ENCODE measurements around the gene GLIS2. TPM values are rescaled to one million over a fixed set of nuclear protein-coding genes. Genes with fewer than 3 reads are reported as not detected.
"Not testable (repeated sequence)": the region's sequence is repeated elsewhere in the genome, so short reads cannot be mapped to it uniquely, and the experiment has no call there.

The GLIS2 gene
- polyA plus RNA-seq, 1 donor from 2014 or later, result not detected

GRCh38 chr16:4332623-4333307 is 16.9 kb downstream of the GLIS2 start:
- Mint-ChIP-seq H3K27me3 (peaks cover 4% of the 10 kb centered on the region), H3K9me3 (no peaks in the 10 kb centered on the region), H3K36me3 (no peaks in the 10 kb centered on the region), H3K4me3 (peak overlapping the region in 1 of 4 donors; percentile 47), H3K4me1 (peaks cover 0 to 3% (median 3%) of the 10 kb centered on the region in 3 donors), H3K27ac (no peak overlapping the region)

GRCh38 chr16:4333308-4333638 is 17.4 kb downstream of the GLIS2 start:
- H3K27me3 Mint-ChIP-seq, result peaks cover 4% of the 10 kb centered on the region
- H3K4me3 Mint-ChIP-seq, result no peak overlapping the region
- no peaks in the 10 kb centered on the region for H3K9me3 Mint-ChIP-seq
- no peaks in the 10 kb centered on the region for H3K36me3 Mint-ChIP-seq
- H3K27ac Mint-ChIP-seq, result no peak overlapping the region
- H3K4me1 Mint-ChIP-seq, result peaks cover 0 to 3% (median under 1%) of the 10 kb centered on the region in 3 donors

DNA sequence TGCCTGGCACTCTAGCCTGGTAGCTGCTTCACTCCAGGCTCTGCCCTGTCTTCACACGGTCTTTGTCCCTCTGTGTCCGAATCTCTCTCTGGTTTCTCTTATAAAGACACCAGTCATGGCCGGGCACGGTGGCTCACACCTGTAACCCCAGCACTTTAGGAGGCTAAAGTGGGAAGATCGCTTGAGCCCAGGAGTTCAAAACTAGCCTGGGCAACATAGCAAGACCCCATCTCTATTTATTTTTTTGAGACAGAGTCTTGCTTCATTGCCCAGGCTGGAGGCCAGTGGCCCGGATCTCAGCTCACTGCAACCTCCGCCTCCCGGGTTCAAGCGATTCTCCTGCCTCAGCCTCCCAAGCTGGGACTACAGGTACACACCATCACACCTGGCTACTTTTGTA is 17.8 kb downstream of the GLIS2 start:
- H3K4me1 Mint-ChIP-seq, H3K36me3 Mint-ChIP-seq, H3K9me3 Mint-ChIP-seq, H3K27ac Mint-ChIP-seq, H3K4me3 Mint-ChIP-seq, H3K27me3 Mint-ChIP-seq: not testable (repeated sequence)

DNA sequence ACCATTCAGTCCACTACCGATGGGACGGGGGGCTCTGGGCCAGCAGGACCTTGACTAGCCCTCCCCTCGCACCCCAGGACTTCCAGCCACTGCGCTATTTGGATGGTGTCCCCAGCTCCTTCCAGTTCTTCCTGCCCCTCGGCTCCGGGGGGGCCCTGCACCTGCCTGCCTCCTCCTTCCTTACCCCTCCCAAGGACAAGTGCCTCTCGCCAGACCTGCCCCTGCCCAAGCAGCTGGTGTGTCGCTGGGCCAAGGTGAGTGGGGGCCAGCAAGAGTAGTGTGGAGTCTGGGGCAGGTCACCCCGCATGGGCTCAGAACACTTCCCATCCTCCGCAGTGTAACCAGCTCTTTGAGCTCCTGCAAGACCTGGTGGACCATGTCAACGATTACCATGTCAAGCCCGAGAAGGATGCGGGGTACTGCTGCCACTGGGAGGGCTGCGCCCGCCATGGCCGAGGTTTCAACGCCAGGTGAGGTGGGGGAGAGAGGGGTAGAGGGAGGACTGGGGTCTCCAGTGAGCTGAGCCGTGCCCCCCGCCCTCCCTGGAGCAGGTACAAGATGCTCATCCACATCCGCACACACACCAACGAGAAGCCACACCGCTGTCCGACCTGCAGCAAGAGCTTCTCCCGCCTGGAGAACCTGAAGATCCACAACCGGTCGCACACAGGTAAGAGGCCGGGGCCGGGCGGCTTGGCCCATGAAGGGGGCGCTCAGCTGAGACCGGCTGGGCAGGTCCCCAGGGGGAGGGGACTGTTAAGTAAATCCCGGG is 19.0 kb downstream of the GLIS2 start:
- Mint-ChIP-seq H3K4me1 (no peaks in the 10 kb centered on the region), H3K36me3 (no peaks in the 10 kb centered on the region), H3K27me3 (no peaks in the 10 kb centered on the region), H3K9me3 (no peaks in the 10 kb centered on the region), H3K4me3 (no peak overlapping the region), H3K27ac (no peak overlapping the region)

- H3K36me3 Mint-ChIP-seq, result no peaks in the 10 kb centered on the region
- no peaks in the 10 kb centered on the region for H3K4me1 Mint-ChIP-seq
- no peaks in the 10 kb centered on the region for H3K27me3 Mint-ChIP-seq
- no peak overlapping the region for H3K27ac Mint-ChIP-seq
- no peaks in the 10 kb centered on the region for H3K9me3 Mint-ChIP-seq
- no peak overlapping the region for H3K4me3 Mint-ChIP-seq
Observed at GRCh38 chr16:4336701-4337539, 21.1 kb downstream of the GLIS2 start.

GRCh38 chr16:4337540-4338088 is 21.7 kb downstream of the GLIS2 start:
- Mint-ChIP-seq H3K27me3 (no peaks in the 10 kb centered on the region), H3K4me1 (no peaks in the 10 kb centered on the region), H3K9me3 (no peaks in the 10 kb centered on the region), H3K27ac (no peak overlapping the region), H3K4me3 (no peak overlapping the region), H3K36me3 (no peaks in the 10 kb centered on the region)

DNA sequence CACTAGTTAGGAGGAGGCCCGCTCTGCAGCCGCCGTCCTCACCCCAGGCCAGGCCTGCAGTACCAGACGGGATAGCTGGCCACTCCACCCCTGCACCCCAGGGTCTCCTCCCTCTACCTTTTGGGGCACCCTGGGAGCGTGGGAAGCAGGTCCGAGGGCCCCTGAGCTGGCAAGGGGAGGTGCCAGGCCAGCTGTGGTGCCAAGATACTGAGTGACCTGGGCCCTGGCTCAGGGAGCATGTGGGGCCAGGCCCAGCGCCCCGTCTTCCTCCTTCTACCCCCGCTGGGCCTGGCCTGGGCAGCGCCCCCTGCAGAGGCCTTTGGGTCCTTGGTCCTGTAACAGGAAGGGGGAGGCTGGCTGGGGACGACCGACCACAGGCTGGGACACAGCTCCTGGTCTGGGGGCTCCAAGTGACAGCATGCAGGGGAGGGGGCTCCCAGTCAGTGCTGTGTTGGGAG is 22.3 kb downstream of the GLIS2 start:
- H3K27me3 Mint-ChIP-seq, result no peaks in the 10 kb centered on the region
- no peak overlapping the region for H3K27ac Mint-ChIP-seq
- no peaks in the 10 kb centered on the region for H3K9me3 Mint-ChIP-seq
- H3K4me1 Mint-ChIP-seq, result no peaks in the 10 kb centered on the region
- H3K36me3 Mint-ChIP-seq, result no peaks in the 10 kb centered on the region
- H3K4me3 Mint-ChIP-seq, result no peak overlapping the region

DNA sequence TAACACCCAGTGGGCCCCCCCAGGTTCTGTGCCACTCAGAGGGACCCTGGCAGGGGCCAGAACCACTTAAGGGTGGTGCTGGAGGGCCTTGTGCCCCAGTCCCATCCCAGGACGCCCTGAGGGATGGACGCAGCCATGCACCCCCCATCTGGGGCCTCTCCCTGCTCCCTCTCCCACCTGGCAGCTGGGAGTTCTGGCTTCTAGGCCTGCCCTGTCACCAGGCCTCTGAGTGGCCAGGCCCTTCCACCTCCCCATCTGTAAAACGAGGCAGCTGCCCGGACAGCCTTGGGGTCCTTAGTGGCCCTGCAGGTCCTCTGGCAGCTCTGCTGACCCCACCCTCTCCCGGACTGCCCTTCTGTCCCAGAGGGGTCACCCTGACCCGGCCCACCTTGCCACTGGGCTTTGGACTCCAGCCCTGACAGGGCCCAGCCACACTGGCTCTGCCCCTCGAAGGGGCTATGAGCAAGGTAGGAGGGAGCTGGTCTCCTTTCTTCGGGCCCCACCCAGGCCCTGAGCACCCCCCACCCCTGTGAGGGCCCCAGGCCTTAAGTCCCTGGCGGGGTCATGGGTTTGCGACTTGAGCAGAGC is 22.9 kb downstream of the GLIS2 start:
- Mint-ChIP-seq H3K4me3 (no peak overlapping the region), H3K9me3 (no peaks in the 10 kb centered on the region), H3K27ac (no peak overlapping the region), H3K4me1 (no peaks in the 10 kb centered on the region), H3K27me3 (no peaks in the 10 kb centered on the region), H3K36me3 (no peaks in the 10 kb centered on the region)

DNA sequence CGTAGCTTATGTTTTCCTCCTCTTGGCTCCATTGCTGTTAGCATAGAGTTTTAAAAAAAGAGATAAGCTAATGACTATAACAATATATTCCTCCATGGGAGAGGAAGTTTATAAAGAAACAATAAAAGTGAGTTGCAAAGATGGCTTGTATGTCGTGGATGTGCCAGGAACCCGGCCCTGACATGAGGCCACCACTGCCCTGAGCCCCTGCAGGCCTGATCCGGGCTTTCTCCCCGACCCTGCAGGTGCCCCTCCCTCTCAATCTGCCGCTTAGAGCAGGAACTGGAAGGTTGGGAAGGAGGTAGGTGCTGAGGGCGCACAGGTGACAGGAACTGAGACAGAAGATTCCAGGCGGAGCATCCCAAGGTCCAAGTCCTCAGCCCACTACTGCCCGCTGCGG is 23.6 kb downstream of the GLIS2 start:
- H3K4me1 Mint-ChIP-seq, result no peaks in the 10 kb centered on the region
- no peak overlapping the region for H3K27ac Mint-ChIP-seq
- no peaks in the 10 kb centered on the region for H3K36me3 Mint-ChIP-seq
- H3K9me3 Mint-ChIP-seq, result no peaks in the 10 kb centered on the region
- H3K4me3 Mint-ChIP-seq, result peak overlapping the region in 1 of 4 donors; percentile 65
- no peaks in the 10 kb centered on the region for H3K27me3 Mint-ChIP-seq

- no peaks in the 10 kb centered on the region for H3K27me3 Mint-ChIP-seq
Observed at GRCh38 chr16:4339909-4340308, 24.0 kb downstream of the GLIS2 start.

GRCh38 chr16:4340443-4340842 is 24.6 kb downstream of the GLIS2 start:
- Mint-ChIP-seq H3K9me3 (no peaks in the 10 kb centered on the region), H3K36me3 (no peaks in the 10 kb centered on the region), H3K27me3 (no peaks in the 10 kb centered on the region), H3K4me3 (no peak overlapping the region), H3K27ac (no peak overlapping the region), H3K4me1 (peaks cover 0 to 2% (median 0%) of the 10 kb centered on the region in 3 donors)

More at GRCh38 chr16:4339909-4340308, 24.0 kb downstream of the GLIS2 start:
- H3K9me3 Mint-ChIP-seq, result no peaks in the 10 kb centered on the region
- peaks cover 0 to 2% (median 0%) of the 10 kb centered on the region in 3 donors for H3K4me1 Mint-ChIP-seq
- H3K36me3 Mint-ChIP-seq, result no peaks in the 10 kb centered on the region
- H3K4me3 Mint-ChIP-seq, result no peak overlapping the region
- no peak overlapping the region for H3K27ac Mint-ChIP-seq

- Mint-ChIP-seq H3K27ac (no peak overlapping the region), H3K36me3 (no peaks in the 10 kb centered on the region), H3K27me3 (no peaks in the 10 kb centered on the region), H3K9me3 (no peaks in the 10 kb centered on the region), H3K4me1 (peaks cover 0 to 4% (median 0%) of the 10 kb centered on the region in 3 donors), H3K4me3 (no peak overlapping the region)
Observed at GRCh38 chr16:4341250-4341649, 25.4 kb downstream of the GLIS2 start.

- Mint-ChIP-seq H3K4me1 (peaks cover 0 to 6% (median under 1%) of the 10 kb centered on the region in 3 donors), H3K36me3 (no peaks in the 10 kb centered on the region), H3K9me3 (no peaks in the 10 kb centered on the region), H3K27me3 (no peaks in the 10 kb centered on the region), H3K27ac (peak overlapping the region in 1 of 3 donors; percentile 35), H3K4me3 (no peak overlapping the region)
Observed at GRCh38 chr16:4342866-4343744, 27.2 kb downstream of the GLIS2 start.
